ENCODE measurements around the gene CLEC17A.
"Not testable (repeated sequence)": the region's sequence is repeated elsewhere in the genome, so short reads cannot be mapped to it uniquely, and the experiment has no call there.

The CLEC17A gene

GRCh38 chr19:14584372-14584771 is 1.5 kb downstream of the CLEC17A start:
- not testable (repeated sequence) for DNase-seq

- not testable (repeated sequence) for DNase-seq
These were observed 2.3 kb downstream of the CLEC17A start for GRCh38 chr19:14585187-14585586.

- DNase-seq, result not testable (repeated sequence)
These were observed 6.5 kb downstream of the CLEC17A start for GRCh38 chr19:14589433-14589832.

GRCh38 chr19:14595558-14595957 is 12.7 kb downstream of the CLEC17A start:
- no peak for DNase-seq

- no peak for DNase-seq
These were observed 16.8 kb downstream of the CLEC17A start for GRCh38 chr19:14599548-14600147.

- DNase-seq, result no peak
These were observed 21.1 kb downstream of the CLEC17A start for GRCh38 chr19:14603990-14604387.

- no peak for DNase-seq
These were observed 23.7 kb downstream of the CLEC17A start for GRCh38 chr19:14606627-14607026.

GRCh38 chr19:14611051-14611450 is 28.2 kb downstream of the CLEC17A start:
- no peak for DNase-seq

GRCh38 chr19:14612242-14612641 is 29.4 kb downstream of the CLEC17A start:
- DNase-seq, result not testable (repeated sequence)

- DNase-seq, result no peak
These were observed 29.8 kb downstream of the CLEC17A start for GRCh38 chr19:14612657-14613056.

GRCh38 chr19:14613399-14614098 is 30.7 kb downstream of the CLEC17A start:
- not testable (repeated sequence) for DNase-seq

GRCh38 chr19:14614099-14614412 is 31.2 kb downstream of the CLEC17A start:
- DNase-seq, result no peak

- no peak for DNase-seq
These were observed 32.7 kb downstream of the CLEC17A start for GRCh38 chr19:14615623-14616022.

- DNase-seq, result no peak
These were observed 33.5 kb downstream of the CLEC17A start for GRCh38 chr19:14616407-14616806.

GRCh38 chr19:14619404-14619803 is 36.5 kb downstream of the CLEC17A start:
- no peak for DNase-seq

- not testable (repeated sequence) for DNase-seq
These were observed 41.6 kb downstream of the CLEC17A start for GRCh38 chr19:14624491-14624890.

- no peak for DNase-seq
These were observed 46.7 kb downstream of the CLEC17A start for GRCh38 chr19:14629557-14629956.

- no peak for DNase-seq
These were observed 49.4 kb downstream of the CLEC17A start for GRCh38 chr19:14632286-14632685.

- DNase-seq, result no peak
These were observed 56.8 kb downstream of the CLEC17A start for GRCh38 chr19:14639536-14640277.

GRCh38 chr19:14648506-14648905 is 65.6 kb downstream of the CLEC17A start:
- DNase-seq, result no peak

GRCh38 chr19:14649020-14649419 is 66.1 kb downstream of the CLEC17A start:
- DNase-seq, result no peak

GRCh38 chr19:14650161-14650560 is 67.3 kb downstream of the CLEC17A start:
- no peak for DNase-seq

GRCh38 chr19:14654786-14655560 is 72.1 kb downstream of the CLEC17A start:
- no peak for DNase-seq
